K562 (cell line): ENCODE data around the gene PIK3R2. TPM values are rescaled to one million over a fixed set of nuclear protein-coding genes. Genes with fewer than 3 reads are reported as not detected.

Experiments
- CCAR2 ChIP-seq: fragments of 200-400 bp; formaldehyde crosslinking; IDR thresholded peaks from 2 replicates; pipeline ENCODE4 v1.6.1; 2017; ENCODE audit warnings: mild to moderate bottlenecking, low read depth, low read length
- CSDE1 ChIP-seq, 2 experiments: fragments of 450-650 bp; IDR thresholded peaks; 2 replicates each; pipeline ENCODE4 v1.6.1; 2016; ENCODE audit warnings: mild to moderate bottlenecking in 1 of 2
- DACH1 ChIP-seq: fragments of 450-650 bp; IDR thresholded peaks from 2 replicates; pipeline ENCODE4 v1.6.1; 2018; ENCODE audit not compliant: partially characterized antibody
- E2F8 ChIP-seq: fragments of 450-650 bp; IDR thresholded peaks from 2 replicates; pipeline ENCODE4 v1.7.1; 2018; ENCODE audit warnings: mild to moderate bottlenecking, low read depth; ENCODE audit not compliant: partially characterized antibody
- KLF1 ChIP-seq: fragments of 450-650 bp; IDR thresholded peaks from 2 replicates; pipeline ENCODE4 v1.6.1; 2016; ENCODE audit warnings: missing genetic modification characterization, missing compliant biosample characterization
- MTA1 ChIP-seq: fragments of 450-650 bp; IDR thresholded peaks from 2 replicates; pipeline ENCODE4 v1.6.1; 2017; ENCODE audit warnings: borderline replicate concordance
- NONO ChIP-seq, 2 experiments: fragments of 200-400 bp in 1 of 2; fragments of 450-650 bp in 1 of 2; formaldehyde crosslinking in 1 of 2; IDR thresholded peaks; 2 replicates each; pipeline ENCODE4 v1.6.1; 2017; ENCODE audit warnings: low read depth in 2 of 2, mild to moderate bottlenecking in 2 of 2, moderate library complexity in 2 of 2, low read length in 1 of 2
- RAD51 ChIP-seq: fragments of 450-650 bp; IDR thresholded peaks from 2 replicates; pipeline ENCODE4 v1.7.1; 2016; ENCODE audit warnings: low read depth, mild to moderate bottlenecking, borderline replicate concordance
- REST ChIP-seq, 2 experiments: fragments of 450-650 bp; formaldehyde crosslinking in 1 of 2; IDR thresholded peaks; 2 replicates each; pipeline versions ENCODE4 v1.4.0 to v1.6.1; 2014 to 2020; ENCODE audit warnings: mild to moderate bottlenecking in 2 of 2, borderline replicate concordance in 1 of 2, low read depth in 1 of 2
- RFX7 ChIP-seq: fragments of 250-450 bp; sonication (Bioruptor Pico); IDR thresholded peaks from 2 replicates; pipeline ENCODE4 v1.5.1; 2021; ENCODE audit warnings: mild to moderate bottlenecking
- SMARCE1 ChIP-seq: fragments of 450-650 bp; IDR thresholded peaks from 2 replicates; pipeline ENCODE4 v1.7.1; 2016; ENCODE audit warnings: mild to moderate bottlenecking
- TAF15 ChIP-seq: fragments of 200-400 bp; formaldehyde crosslinking; IDR thresholded peaks from 2 replicates; pipeline ENCODE4 v1.6.1; 2017; ENCODE audit warnings: mild to moderate bottlenecking, low read depth, low read length, moderate library complexity
- ZBTB43 ChIP-seq: sonication (generic); formaldehyde crosslinking; IDR thresholded peaks from 2 replicates; pipeline ENCODE4 v1.8.0; 2023; ENCODE audit warnings: mild to moderate bottlenecking, missing genetic modification reagents
- ZBTB7A ChIP-seq: IDR thresholded peaks from 2 replicates; pipeline ENCODE4 v1.6.1; 2011; ENCODE audit warnings: low read depth, mild to moderate bottlenecking, low read length, moderate library complexity, borderline replicate concordance; ENCODE audit not compliant: control insufficient read depth
- ZNF282 ChIP-seq: sonication (generic); formaldehyde crosslinking; IDR thresholded peaks from 2 replicates; pipeline ENCODE4 v1.8.1; 2023; ENCODE audit warnings: missing genetic modification reagents
- ZNF766 ChIP-seq: fragments of 200-800 bp; sonication (Bioruptor generic); conservative IDR thresholded peaks from 2 replicates; pipeline ENCODE4 v1.6.1; 2016; ENCODE audit warnings: missing genetic modification characterization, missing compliant biosample characterization
- polyA plus RNA-seq, 8 experiments: library from polyadenylated mRNA; depleted of rRNA in 4 of 8; stranded (reverse) in 5 of 8; unstranded in 3 of 8; fragments of >200 nt; fragmentation: Nextera tagmentation in 2 of 8; fragmentation: Illumina TruSeq in 1 of 8; extraction: Ambion mirVana in 2 of 8; extraction: Trizol in 1 of 8; gene quantifications; 2 replicates each; pipeline versions ENCODE4 v1.2.1 to v1.2.3, GENCODE V29; 2011 to 2014; ENCODE audit warnings: inconsistent platforms in 1 of 8, missing spikeins in 1 of 8
- total RNA-seq, 7 experiments: library from RNA; depleted of rRNA in 6 of 7; stranded (reverse); fragments of >200 nt in 6 of 7; fragmentation: Illumina TruSeq in 2 of 7; extraction: Trizol in 2 of 7; gene quantifications; 2 replicates each; pipeline versions ENCODE4 v1.2.1 to v1.2.3, GENCODE V29; 2011 to 2021; ENCODE audit warnings: low replicate concordance in 1 of 7

Gene PIK3R2
- total and polyA plus RNA-seq, 9 of the 15 experiments (the other 6 are each of a cell fraction or from before 2014, with no cell fraction given) = 0.39 to 37.9 (median 5.3) TPM

GRCh38 chr19:18160971-18161635, 8.1 kb downstream of the PIK3R2 start (continued):
- TF ChIP-seq REST (IDR thresholded peaks at IDR 0.05; ENCODE audit: borderline replicate concordance) (peak; percentile 2; the same call in 1 of the 2 replicates), REST (CRISPR knock-in tag; IDR thresholded peaks at IDR 0.05; ENCODE audit: low read depth) (0 out of 2 replicates have a peak, but pooled peaks have one; percentile 50), ZNF766 (no peak), CSDE1 (IDR thresholded peaks at IDR 0.05) (no peak), E2F8 (no peak), SMARCE1 (no peak), RFX7 (CRISPR knock-in tag) (no peak), ZBTB43 (CRISPR knock-in tag) (no peak), CCAR2 (no peak), ZNF282 (CRISPR knock-in tag) (no peak), RAD51 (no peak), NONO (IDR thresholded peaks at IDR 0.05; ENCODE audit: low read depth in 2 of 2, low read length in 1 of 2) (0 out of 4 replicates have a peak, but pooled peaks of 1 of the 2 experiments have one; percentile 11), ZBTB7A (peak; percentile 58; the same call in 1 of the 2 replicates), MTA1 (no peak), KLF1 (tag) (no peak), DACH1 (no peak), TAF15 (no peak)
